HCT116 (cell line): ENCODE results near the gene NRCAM.

Source experiments
- EZH2 ChIP-seq: fragments of 200-600 bp; sonication (generic); IDR thresholded peaks from 2 replicates; pipeline ENCODE4 v1.6.1; 2017; ENCODE audit warnings: antibody characterized with exemption, mixed run types
- POLR2A ChIP-seq: IDR thresholded peaks from 2 replicates; pipeline ENCODE4 v1.7.0; 2011; ENCODE audit warnings: borderline replicate concordance; ENCODE audit not compliant: insufficient read depth, insufficient read length; ENCODE audit errors: extremely low read depth
- SIN3A ChIP-seq: IDR thresholded peaks from 2 replicates; pipeline ENCODE4 v1.6.1; 2012; ENCODE audit warnings: low read depth
- SP1 ChIP-seq: IDR thresholded peaks from 2 replicates; pipeline ENCODE4 v1.6.1; 2012; ENCODE audit warnings: low read depth
- YY1 ChIP-seq: IDR thresholded peaks from 2 replicates; pipeline ENCODE4 v1.6.1; 2011; ENCODE audit warnings: low read length, low read depth, moderate library complexity, mild to moderate bottlenecking; ENCODE audit not compliant: insufficient replicate concordance; ENCODE audit errors: extremely low read depth
- ZNF274 ChIP-seq: fragments of 200-500 bp; sonication (Bioruptor generic); IDR thresholded peaks from 2 replicates; pipeline ENCODE4 v1.6.1; 2014; ENCODE audit warnings: mild to moderate bottlenecking, low read depth, low read length, inconsistent platforms
- TF ChIP-seq, protein P1 (sequence below), 3 experiments: fragments of 200-600 bp in 1 of 3; sonication (generic) in 1 of 3; IDR thresholded peaks in 2 of 3; conservative IDR thresholded peaks in 1 of 3; 2 replicates each; pipeline ENCODE4 v1.5.1; 2012 to 2017; ENCODE audit warnings: low read depth in 2 of 3, low read length in 2 of 3, antibody characterized with exemption in 1 of 3, borderline replicate concordance in 1 of 3, control low read depth in 1 of 3, mild to moderate bottlenecking in 1 of 3, mixed read lengths in 1 of 3, mixed run types in 1 of 3, moderate library complexity in 1 of 3; ENCODE audit not compliant: insufficient read depth in 1 of 3
- TF ChIP-seq, protein P2 (sequence below): IDR thresholded peaks from 2 replicates; pipeline ENCODE4 v1.6.1; 2012; ENCODE audit warnings: low read depth
- TF ChIP-seq, protein P3 (sequence below): IDR thresholded peaks from 2 replicates; pipeline ENCODE4 v1.6.1; 2011; ENCODE audit warnings: mild to moderate bottlenecking, low read length, moderate library complexity; ENCODE audit not compliant: insufficient replicate concordance; ENCODE audit errors: extremely low read depth

DNA sequence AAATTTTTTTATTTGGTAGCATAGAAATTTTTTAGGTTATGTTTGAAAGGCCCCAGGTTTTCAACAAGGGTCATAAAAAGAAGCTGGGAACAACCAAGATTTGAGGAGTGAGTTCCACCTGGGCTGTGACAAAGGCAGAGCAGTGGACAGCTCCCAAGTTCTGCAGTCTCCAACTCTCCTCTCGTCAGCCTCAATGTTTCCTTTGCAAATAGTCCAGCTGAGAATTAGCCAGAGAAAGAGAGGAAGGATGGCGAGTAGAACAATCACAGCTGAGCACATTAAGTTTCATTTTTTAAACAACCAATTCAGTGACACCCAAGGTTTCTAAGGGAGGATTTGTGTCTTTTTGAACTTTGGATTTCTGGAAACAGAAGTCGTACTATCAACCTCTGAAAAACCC, 143.2 kb downstream of the NRCAM start:
- TF ChIP-seq ZNF274 (no peak), SP1 (no peak), SIN3A (no peak), YY1 (no peak), EZH2 (no peak), POLR2A (no peak)
- TF ChIP-seq, protein P1, sequence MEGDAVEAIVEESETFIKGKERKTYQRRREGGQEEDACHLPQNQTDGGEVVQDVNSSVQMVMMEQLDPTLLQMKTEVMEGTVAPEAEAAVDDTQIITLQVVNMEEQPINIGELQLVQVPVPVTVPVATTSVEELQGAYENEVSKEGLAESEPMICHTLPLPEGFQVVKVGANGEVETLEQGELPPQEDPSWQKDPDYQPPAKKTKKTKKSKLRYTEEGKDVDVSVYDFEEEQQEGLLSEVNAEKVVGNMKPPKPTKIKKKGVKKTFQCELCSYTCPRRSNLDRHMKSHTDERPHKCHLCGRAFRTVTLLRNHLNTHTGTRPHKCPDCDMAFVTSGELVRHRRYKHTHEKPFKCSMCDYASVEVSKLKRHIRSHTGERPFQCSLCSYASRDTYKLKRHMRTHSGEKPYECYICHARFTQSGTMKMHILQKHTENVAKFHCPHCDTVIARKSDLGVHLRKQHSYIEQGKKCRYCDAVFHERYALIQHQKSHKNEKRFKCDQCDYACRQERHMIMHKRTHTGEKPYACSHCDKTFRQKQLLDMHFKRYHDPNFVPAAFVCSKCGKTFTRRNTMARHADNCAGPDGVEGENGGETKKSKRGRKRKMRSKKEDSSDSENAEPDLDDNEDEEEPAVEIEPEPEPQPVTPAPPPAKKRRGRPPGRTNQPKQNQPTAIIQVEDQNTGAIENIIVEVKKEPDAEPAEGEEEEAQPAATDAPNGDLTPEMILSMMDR (IDR thresholded peaks at IDR 0.05 in 2 of 3, conservative IDR thresholded peaks at IDR 0.05 in 1 of 3; ENCODE audit: borderline replicate concordance in 1 of 3, insufficient read depth in 1 of 3, low read depth in 2 of 3, low read length in 2 of 3), result no peak
- TF ChIP-seq, protein P2, sequence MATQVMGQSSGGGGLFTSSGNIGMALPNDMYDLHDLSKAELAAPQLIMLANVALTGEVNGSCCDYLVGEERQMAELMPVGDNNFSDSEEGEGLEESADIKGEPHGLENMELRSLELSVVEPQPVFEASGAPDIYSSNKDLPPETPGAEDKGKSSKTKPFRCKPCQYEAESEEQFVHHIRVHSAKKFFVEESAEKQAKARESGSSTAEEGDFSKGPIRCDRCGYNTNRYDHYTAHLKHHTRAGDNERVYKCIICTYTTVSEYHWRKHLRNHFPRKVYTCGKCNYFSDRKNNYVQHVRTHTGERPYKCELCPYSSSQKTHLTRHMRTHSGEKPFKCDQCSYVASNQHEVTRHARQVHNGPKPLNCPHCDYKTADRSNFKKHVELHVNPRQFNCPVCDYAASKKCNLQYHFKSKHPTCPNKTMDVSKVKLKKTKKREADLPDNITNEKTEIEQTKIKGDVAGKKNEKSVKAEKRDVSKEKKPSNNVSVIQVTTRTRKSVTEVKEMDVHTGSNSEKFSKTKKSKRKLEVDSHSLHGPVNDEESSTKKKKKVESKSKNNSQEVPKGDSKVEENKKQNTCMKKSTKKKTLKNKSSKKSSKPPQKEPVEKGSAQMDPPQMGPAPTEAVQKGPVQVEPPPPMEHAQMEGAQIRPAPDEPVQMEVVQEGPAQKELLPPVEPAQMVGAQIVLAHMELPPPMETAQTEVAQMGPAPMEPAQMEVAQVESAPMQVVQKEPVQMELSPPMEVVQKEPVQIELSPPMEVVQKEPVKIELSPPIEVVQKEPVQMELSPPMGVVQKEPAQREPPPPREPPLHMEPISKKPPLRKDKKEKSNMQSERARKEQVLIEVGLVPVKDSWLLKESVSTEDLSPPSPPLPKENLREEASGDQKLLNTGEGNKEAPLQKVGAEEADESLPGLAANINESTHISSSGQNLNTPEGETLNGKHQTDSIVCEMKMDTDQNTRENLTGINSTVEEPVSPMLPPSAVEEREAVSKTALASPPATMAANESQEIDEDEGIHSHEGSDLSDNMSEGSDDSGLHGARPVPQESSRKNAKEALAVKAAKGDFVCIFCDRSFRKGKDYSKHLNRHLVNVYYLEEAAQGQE, result no peak
- TF ChIP-seq, protein P3, sequence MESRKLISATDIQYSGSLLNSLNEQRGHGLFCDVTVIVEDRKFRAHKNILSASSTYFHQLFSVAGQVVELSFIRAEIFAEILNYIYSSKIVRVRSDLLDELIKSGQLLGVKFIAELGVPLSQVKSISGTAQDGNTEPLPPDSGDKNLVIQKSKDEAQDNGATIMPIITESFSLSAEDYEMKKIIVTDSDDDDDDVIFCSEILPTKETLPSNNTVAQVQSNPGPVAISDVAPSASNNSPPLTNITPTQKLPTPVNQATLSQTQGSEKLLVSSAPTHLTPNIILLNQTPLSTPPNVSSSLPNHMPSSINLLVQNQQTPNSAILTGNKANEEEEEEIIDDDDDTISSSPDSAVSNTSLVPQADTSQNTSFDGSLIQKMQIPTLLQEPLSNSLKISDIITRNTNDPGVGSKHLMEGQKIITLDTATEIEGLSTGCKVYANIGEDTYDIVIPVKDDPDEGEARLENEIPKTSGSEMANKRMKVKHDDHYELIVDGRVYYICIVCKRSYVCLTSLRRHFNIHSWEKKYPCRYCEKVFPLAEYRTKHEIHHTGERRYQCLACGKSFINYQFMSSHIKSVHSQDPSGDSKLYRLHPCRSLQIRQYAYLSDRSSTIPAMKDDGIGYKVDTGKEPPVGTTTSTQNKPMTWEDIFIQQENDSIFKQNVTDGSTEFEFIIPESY, result no peak
